Activated effector memory CD4-positive, alpha-beta T cell treated with Interleukin-2 at 50 U/mL for 16 hours (primary cell): Measurements from ENCODE around the gene POLR1D.

Experiments
- DNase-seq: peaks from one replicate; pipeline ENCODE4 v3.0.0-alpha.2; 2020

POLR1D gene

GRCh38 chr13:27641711-27642502, 20.2 kb downstream of the POLR1D start:
- no peak for DNase-seq

GRCh38 chr13:27643334-27644132, 21.8 kb downstream of the POLR1D start:
- DNase-seq, result no peak

GRCh38 chr13:27644302-27644701, 22.6 kb downstream of the POLR1D start:
- DNase-seq, result no peak

GRCh38 chr13:27650312-27650711, 28.6 kb downstream of the POLR1D start:
- no peak for DNase-seq

- no peak for DNase-seq
Observed at GRCh38 chr13:27654059-27654458, 32.4 kb downstream of the POLR1D start.

GRCh38 chr13:27654816-27655215, 33.1 kb downstream of the POLR1D start:
- no peak for DNase-seq

- DNase-seq, result no peak
Observed at GRCh38 chr13:27657724-27658123, 36.0 kb downstream of the POLR1D start.

- DNase-seq, result no peak
Observed at GRCh38 chr13:27658546-27658945, 36.9 kb downstream of the POLR1D start.

- DNase-seq, result no peak
Observed at GRCh38 chr13:27659145-27659865, 37.6 kb downstream of the POLR1D start.

- no peak for DNase-seq
Observed at GRCh38 chr13:27660511-27660910, 38.8 kb downstream of the POLR1D start.

- DNase-seq, result no peak
Observed at GRCh38 chr13:27661017-27661416, 39.3 kb downstream of the POLR1D start.

- DNase-seq, result no peak
Observed at GRCh38 chr13:27662738-27663470, 41.2 kb downstream of the POLR1D start.

- no peak for DNase-seq
Observed at GRCh38 chr13:27663947-27664346, 42.3 kb downstream of the POLR1D start.

- DNase-seq, result no peak
Observed at GRCh38 chr13:27665333-27665732, 43.6 kb downstream of the POLR1D start.

GRCh38 chr13:27665761-27666160, 44.1 kb downstream of the POLR1D start:
- DNase-seq, result no peak

- no peak for DNase-seq
Observed at GRCh38 chr13:27666951-27667350, 45.3 kb downstream of the POLR1D start.

- DNase-seq, result no peak
Observed at GRCh38 chr13:27667946-27668345, 46.3 kb downstream of the POLR1D start.

- no peak for DNase-seq
Observed at GRCh38 chr13:27670861-27671260, 49.2 kb downstream of the POLR1D start.

- no peak for DNase-seq
Observed at GRCh38 chr13:27672025-27672424, 50.3 kb downstream of the POLR1D start.
